Osteocyte (in vitro differentiated cells): ENCODE data around the gene LTBP2. TPM values are rescaled to one million over a fixed set of nuclear protein-coding genes. Genes with fewer than 3 reads are reported as not detected.

Experiments
- DNase-seq: peaks from one replicate; pipeline ENCODE4 v3.0.0; 2021; ENCODE audit warnings: mixed read lengths; ENCODE audit not compliant: unreplicated experiment; ENCODE audit errors: extremely low spot score
- H3K27ac Mint-ChIP-seq: one replicate; pipeline ENCODE4 v1.8.0; 2021; ENCODE audit warnings: mild to moderate bottlenecking, mixed read lengths; ENCODE audit not compliant: unreplicated experiment
- H3K27me3 Mint-ChIP-seq: one replicate; pipeline ENCODE4 v1.8.0; 2021; ENCODE audit warnings: mixed read lengths; ENCODE audit not compliant: unreplicated experiment
- H3K36me3 Mint-ChIP-seq: one replicate; pipeline ENCODE4 v1.8.0; 2021; ENCODE audit warnings: mixed read lengths; ENCODE audit not compliant: unreplicated experiment
- H3K4me1 Mint-ChIP-seq: one replicate; pipeline ENCODE4 v1.8.0; 2021; ENCODE audit warnings: mixed read lengths; ENCODE audit not compliant: unreplicated experiment
- H3K4me3 Mint-ChIP-seq: one replicate; pipeline ENCODE4 v1.8.0; 2021; ENCODE audit warnings: mild to moderate bottlenecking, moderate library complexity, mixed read lengths; ENCODE audit not compliant: unreplicated experiment
- H3K9me3 Mint-ChIP-seq: one replicate; pipeline ENCODE4 v1.8.0; 2021; ENCODE audit warnings: mixed read lengths; ENCODE audit not compliant: unreplicated experiment
- CTCF ChIP-seq: fragments of 200-600 bp; sonication (generic); IDR thresholded peaks from 2 replicates; pipeline ENCODE4 v1.5.0; 2021; ENCODE audit warnings: antibody characterized with exemption, mild to moderate bottlenecking, moderate library complexity
- total RNA-seq: library from RNA; stranded (reverse); gene quantifications from 2 replicates; pipeline ENCODE4 v1.2.1, GENCODE V29; 2021

LTBP2 gene
- total RNA-seq, 1 donor from 2014 or later = 377 TPM

GRCh38 chr14:74465335-74465734 lies 146.7 kb downstream of the LTBP2 start:
- no peak overlapping the region for H3K27ac Mint-ChIP-seq
- no peaks in the 10 kb centered on the region for H3K4me1 Mint-ChIP-seq
- no peak for DNase-seq
- no peaks in the 10 kb centered on the region for H3K27me3 Mint-ChIP-seq
- TF ChIP-seq CTCF = no peak
- H3K36me3 Mint-ChIP-seq = peaks cover 12% of the 10 kb centered on the region
- H3K9me3 Mint-ChIP-seq = no peaks in the 10 kb centered on the region
- H3K4me3 Mint-ChIP-seq = no peak overlapping the region

- Mint-ChIP-seq H3K9me3 (no peaks in the 10 kb centered on the region), H3K27me3 (no peaks in the 10 kb centered on the region), H3K27ac (no peak overlapping the region), H3K4me3 (no peak overlapping the region), H3K4me1 (peaks cover 2% of the 10 kb centered on the region), H3K36me3 (peaks cover 11% of the 10 kb centered on the region)
- TF ChIP-seq CTCF = no peak
- DNase-seq = no peak
These were observed 147.3 kb downstream of the LTBP2 start for GRCh38 chr14:74464785-74465184.

- H3K27ac Mint-ChIP-seq = no peak overlapping the region
- no peak overlapping the region for H3K4me3 Mint-ChIP-seq
- H3K27me3 Mint-ChIP-seq = no peaks in the 10 kb centered on the region
- no peak for DNase-seq
- TF ChIP-seq CTCF = no peak
- no peaks in the 10 kb centered on the region for H3K9me3 Mint-ChIP-seq
- peaks cover 7% of the 10 kb centered on the region for H3K36me3 Mint-ChIP-seq
- peaks cover 4% of the 10 kb centered on the region for H3K4me1 Mint-ChIP-seq
These were observed 148.3 kb downstream of the LTBP2 start for GRCh38 chr14:74463697-74464096.

GRCh38 chr14:74462993-74463392 lies 149.0 kb downstream of the LTBP2 start:
- H3K27ac Mint-ChIP-seq = no peak overlapping the region
- H3K27me3 Mint-ChIP-seq = no peaks in the 10 kb centered on the region
- H3K4me3 Mint-ChIP-seq = no peak overlapping the region
- peaks cover 2% of the 10 kb centered on the region for H3K36me3 Mint-ChIP-seq
- no peak for DNase-seq
- H3K9me3 Mint-ChIP-seq = no peaks in the 10 kb centered on the region
- peaks cover 4% of the 10 kb centered on the region for H3K4me1 Mint-ChIP-seq
- no peak for TF ChIP-seq CTCF

GRCh38 chr14:74459976-74460375 lies 152.1 kb downstream of the LTBP2 start:
- Mint-ChIP-seq H3K36me3 (no peaks in the 10 kb centered on the region), H3K27ac (no peak overlapping the region), H3K27me3 (peaks cover 17% of the 10 kb centered on the region), H3K4me3 (no peak overlapping the region), H3K4me1 (peaks cover 4% of the 10 kb centered on the region), H3K9me3 (no peaks in the 10 kb centered on the region)
- no peak for TF ChIP-seq CTCF
- no peak for DNase-seq
